ENCODE data around the gene MELTF. TPM values are rescaled to one million over a fixed set of nuclear protein-coding genes. Genes with fewer than 3 reads are reported as not detected.
A peak's percentile ranks its signal among the peaks of the same experiment; 100 is the strongest.

Gene MELTF
- 2.9 and 3.2 TPM in 2 replicates for total RNA-seq
- 0.28 TPM for total RNA-seq (2013)
- polyA plus RNA-seq, result 0.07 and 0.13 TPM in 2 replicates
- polyA minus RNA-seq, result 1.0 and 1.3 TPM in 2 replicates

DNA sequence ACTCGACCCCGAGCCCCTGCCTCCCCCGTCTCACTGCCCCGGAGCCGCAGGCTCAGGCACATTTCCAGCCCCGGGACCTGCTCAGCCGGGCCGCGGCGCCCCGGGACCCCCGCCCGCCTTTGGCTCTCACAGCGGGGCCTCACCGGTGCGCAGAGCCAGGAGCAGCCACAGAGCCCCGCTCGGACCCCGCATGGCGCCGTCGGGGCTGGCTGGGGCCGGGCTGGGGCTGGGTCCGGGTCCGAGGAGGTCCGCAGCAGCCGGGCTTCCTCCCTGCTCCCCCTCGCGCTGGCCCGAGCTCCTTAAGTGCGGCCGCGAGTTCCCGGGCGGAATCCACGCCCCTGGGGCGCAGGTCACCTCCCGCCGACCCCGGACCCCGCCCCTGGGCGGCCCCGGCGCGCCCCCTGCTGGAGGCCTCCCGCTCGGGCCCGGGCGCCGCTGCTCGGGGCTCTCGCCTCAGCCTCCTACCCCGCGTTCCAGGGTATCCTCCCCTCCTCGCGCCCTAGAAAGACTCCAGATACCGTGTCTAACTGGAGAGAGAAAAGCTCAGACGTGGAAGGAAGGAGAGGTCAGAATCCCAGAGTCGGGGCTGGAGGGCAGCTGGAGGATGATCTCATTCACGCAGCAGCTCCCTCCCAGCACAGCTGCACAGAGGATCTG is at the start of gene MELTF:
TSS of gene MELTF (minus strand) at position 307 of the 657 bp plus-strand sequence. CDS start at position 192, 115 bp downstream.
- Histone ChIP-seq H3K9me3 (ENCODE audit: control extremely low read depth in 1 of 3, control insufficient read depth in 2 of 3, insufficient read depth in 1 of 3, low read length in 2 of 3) (peaks cover 0 to 9% (median 0%) of the 10 kb centered on the region in 3 donors), H3K27ac (ENCODE audit: low read length in 2 of 2) (no peak within 1 kb of the TSS), H3K4me3 (ENCODE audit: control extremely low read depth in 1 of 5, extremely low read depth in 1 of 5, insufficient read depth in 1 of 5, low read depth in 2 of 5, low read length in 4 of 5) (peak within 1 kb of the TSS in 4 of 5 experiments; percentile 31 to 52 (median 50)), H3K4me2 (replicated peaks; ENCODE audit: low read depth, low read length, poor library complexity, severe bottlenecking) (peak within 1 kb of the TSS; percentile 94), H3K36me3 (replicated peaks in 1 of 2; ENCODE audit: control extremely low read depth in 1 of 2, control insufficient read depth in 1 of 2, extremely low read depth in 1 of 2, insufficient read depth in 2 of 2, low read length in 1 of 2) (no peaks in the 10 kb centered on the region), H3K79me2 (ENCODE audit: control insufficient read depth, insufficient read depth, low read length) (no peaks in the 10 kb centered on the region), H3K9ac (ENCODE audit: low read length) (peak within 1 kb of the TSS; percentile 54), H2AFZ (ENCODE audit: insufficient read depth, low read depth, low read length, poor library complexity, severe bottlenecking) (peak within 1 kb of the TSS; percentile 69), H3K27me3 (replicated peaks in 1 of 4; ENCODE audit: control extremely low read depth in 1 of 4, control insufficient read depth in 3 of 4, insufficient read depth in 4 of 4, low read length in 3 of 4) (peaks cover 0 to 64% (median 14%) of the 10 kb centered on the region in 4 experiments), H4K20me1 (ENCODE audit: control insufficient read depth, insufficient read depth, low read length, poor library complexity, severe bottlenecking) (no peaks in the 10 kb centered on the region), H3K4me1 (ENCODE audit: control insufficient read depth in 2 of 2, insufficient read depth in 2 of 2, low read length in 2 of 2) (peaks cover 17 to 19% of the 10 kb centered on the region in 2 donors)
- ATAC-seq (ENCODE audit: low read depth) (peak; percentile 86), DNase-seq (peak; percentile 77)
- intact Hi-C loops (cut with micrococcal nuclease), result loop anchor here (1.0 kb wide), 2 partner anchors 27 to 51 kb away; no protein-coding TSS in a partner anchor
- ChIA-PET CTCF (interaction anchor here (0.7 to 4.0 kb wide), 16 partner anchors 9 to 222 kb away, joined by 3 to 64 read pairs (median 4); partner anchors contain the start of gene SENP5), POLR2A (interaction anchor here (1.4 kb wide), 1 partner anchor 26 kb away, joined by 4 read pairs; no protein-coding TSS in a partner anchor)
- peaks cover 20% of the 10 kb centered on the region for H3K4me1 Mint-ChIP-seq
- peak within 1 kb of the TSS; percentile 26 for H3K27ac Mint-ChIP-seq
- peaks cover 31% of the 10 kb centered on the region for H3K27me3 Mint-ChIP-seq
- WGBS (ENCODE audit: insufficient coverage), result 2% methylated on average over 56 of the region's 60 CpGs
- H3K4me3 Mint-ChIP-seq, result peak within 1 kb of the TSS; percentile 81
- no peaks in the 10 kb centered on the region for H3K9me3 Mint-ChIP-seq (ENCODE audit: insufficient read depth)
- TF ChIP-seq, protein P1, sequence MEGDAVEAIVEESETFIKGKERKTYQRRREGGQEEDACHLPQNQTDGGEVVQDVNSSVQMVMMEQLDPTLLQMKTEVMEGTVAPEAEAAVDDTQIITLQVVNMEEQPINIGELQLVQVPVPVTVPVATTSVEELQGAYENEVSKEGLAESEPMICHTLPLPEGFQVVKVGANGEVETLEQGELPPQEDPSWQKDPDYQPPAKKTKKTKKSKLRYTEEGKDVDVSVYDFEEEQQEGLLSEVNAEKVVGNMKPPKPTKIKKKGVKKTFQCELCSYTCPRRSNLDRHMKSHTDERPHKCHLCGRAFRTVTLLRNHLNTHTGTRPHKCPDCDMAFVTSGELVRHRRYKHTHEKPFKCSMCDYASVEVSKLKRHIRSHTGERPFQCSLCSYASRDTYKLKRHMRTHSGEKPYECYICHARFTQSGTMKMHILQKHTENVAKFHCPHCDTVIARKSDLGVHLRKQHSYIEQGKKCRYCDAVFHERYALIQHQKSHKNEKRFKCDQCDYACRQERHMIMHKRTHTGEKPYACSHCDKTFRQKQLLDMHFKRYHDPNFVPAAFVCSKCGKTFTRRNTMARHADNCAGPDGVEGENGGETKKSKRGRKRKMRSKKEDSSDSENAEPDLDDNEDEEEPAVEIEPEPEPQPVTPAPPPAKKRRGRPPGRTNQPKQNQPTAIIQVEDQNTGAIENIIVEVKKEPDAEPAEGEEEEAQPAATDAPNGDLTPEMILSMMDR (IDR thresholded peaks at IDR 0.05), result peak; percentile 92
- TF ChIP-seq EZH2 (IDR thresholded peaks at IDR 0.05; ENCODE audit: borderline replicate concordance, insufficient read depth, low read depth, low read length, poor library complexity, severe bottlenecking), result no peak

- no peaks in the 10 kb centered on the region for H3K79me2 ChIP-seq (ENCODE audit: control insufficient read depth, insufficient read depth, low read length)
- DNase-seq (no peak), ATAC-seq (ENCODE audit: low read depth) (no peak)
- no peaks in the 10 kb centered on the region for H4K20me1 ChIP-seq (ENCODE audit: control insufficient read depth, insufficient read depth, low read length, poor library complexity, severe bottlenecking)
- H3K4me1 Mint-ChIP-seq, result no peaks in the 10 kb centered on the region
- POLR2A ChIA-PET, result no interaction called here
- H3K4me3 Mint-ChIP-seq, result no peak overlapping the region
- no peak overlapping the region for H3K4me3 ChIP-seq (ENCODE audit: control extremely low read depth in 1 of 5, extremely low read depth in 1 of 5, insufficient read depth in 1 of 5, low read depth in 2 of 5, low read length in 4 of 5)
- no peak overlapping the region for H3K27ac ChIP-seq (ENCODE audit: low read length in 2 of 2)
- H3K27me3 ChIP-seq (replicated peaks in 1 of 4; ENCODE audit: control extremely low read depth in 1 of 4, control insufficient read depth in 3 of 4, insufficient read depth in 4 of 4, low read length in 3 of 4), result no peaks in the 10 kb centered on the region
- H3K9ac ChIP-seq (ENCODE audit: low read length), result no peak overlapping the region
- H3K9me3 Mint-ChIP-seq (ENCODE audit: insufficient read depth), result no peaks in the 10 kb centered on the region
- H3K27me3 Mint-ChIP-seq, result no peaks in the 10 kb centered on the region
- CTCF ChIA-PET, result no interaction called here
- H3K9me3 ChIP-seq (ENCODE audit: control extremely low read depth in 1 of 3, control insufficient read depth in 2 of 3, insufficient read depth in 1 of 3, low read length in 2 of 3), result peaks cover 0 to under 1% (median 0%) of the 10 kb centered on the region in 3 donors
- no peak overlapping the region for H3K27ac Mint-ChIP-seq
- intact Hi-C loops (cut with micrococcal nuclease), result no loop called here
- H2AFZ ChIP-seq (ENCODE audit: insufficient read depth, low read depth, low read length, poor library complexity, severe bottlenecking), result no peak overlapping the region
- no peak overlapping the region for H3K4me2 ChIP-seq (replicated peaks; ENCODE audit: low read depth, low read length, poor library complexity, severe bottlenecking)
- H3K4me1 ChIP-seq (ENCODE audit: control insufficient read depth in 2 of 2, insufficient read depth in 2 of 2, low read length in 2 of 2), result no peaks in the 10 kb centered on the region
- WGBS (ENCODE audit: insufficient coverage), result 100% methylated on average over 2 of the region's 4 CpGs
- H3K36me3 ChIP-seq (replicated peaks in 1 of 2; ENCODE audit: control extremely low read depth in 1 of 2, control insufficient read depth in 1 of 2, extremely low read depth in 1 of 2, insufficient read depth in 2 of 2, low read length in 1 of 2), result peaks cover 2 to 14% of the 10 kb centered on the region in 2 experiments
- TF ChIP-seq, protein P1 (IDR thresholded peaks at IDR 0.05), result no peak
- TF ChIP-seq EZH2 (IDR thresholded peaks at IDR 0.05; ENCODE audit: borderline replicate concordance, insufficient read depth, low read depth, low read length, poor library complexity, severe bottlenecking), result no peak
Observed at GRCh38 chr3:197076415-197076814, 46.8 kb upstream of the MELTF start.
